ENCODE results near the gene SLC35F1.

Gene SLC35F1

GRCh38 chr6:118285791-118286190, 378.7 kb downstream of the SLC35F1 start:
- no CpG with 5 or more reads among the region's 1 CpG for WGBS, 2 experiments (ENCODE audit: insufficient coverage in 2 of 2)
- no peaks in the 10 kb centered on the region for H3K36me3 ChIP-seq (ENCODE audit: control insufficient read depth, insufficient read depth, low read length)
- H3K9me3 ChIP-seq (ENCODE audit: control insufficient read depth, low read length), result no peaks in the 10 kb centered on the region
- no peak overlapping the region for H3K27ac ChIP-seq (ENCODE audit: low read depth, low read length, severe bottlenecking)
- no peak overlapping the region for H3K4me3 ChIP-seq (ENCODE audit: extremely low read depth, insufficient read depth, low read length, poor library complexity, severe bottlenecking)
- H3K4me1 ChIP-seq (ENCODE audit: control insufficient read depth, insufficient read depth, low read length, poor library complexity, severe bottlenecking), result no peaks in the 10 kb centered on the region

GRCh38 chr6:118288355-118289124, 381.5 kb downstream of the SLC35F1 start:
- WGBS, 2 experiments (ENCODE audit: insufficient coverage in 2 of 2), result 86 to 88% methylated on average over 1 to 2 of the region's 2 CpGs
- Histone ChIP-seq H3K9me3 (ENCODE audit: control insufficient read depth, low read length) (no peaks in the 10 kb centered on the region), H3K27ac (ENCODE audit: low read depth, low read length, severe bottlenecking) (no peak overlapping the region), H3K4me3 (ENCODE audit: extremely low read depth, insufficient read depth, low read length, poor library complexity, severe bottlenecking) (no peak overlapping the region), H3K36me3 (ENCODE audit: control insufficient read depth, insufficient read depth, low read length) (no peaks in the 10 kb centered on the region), H3K4me1 (ENCODE audit: control insufficient read depth, insufficient read depth, low read length, poor library complexity, severe bottlenecking) (no peaks in the 10 kb centered on the region)

- Histone ChIP-seq H3K27ac (ENCODE audit: low read depth, low read length, severe bottlenecking) (no peak overlapping the region), H3K9me3 (ENCODE audit: control insufficient read depth, low read length) (no peaks in the 10 kb centered on the region), H3K4me1 (ENCODE audit: control insufficient read depth, insufficient read depth, low read length, poor library complexity, severe bottlenecking) (no peaks in the 10 kb centered on the region), H3K4me3 (ENCODE audit: extremely low read depth, insufficient read depth, low read length, poor library complexity, severe bottlenecking) (no peak overlapping the region), H3K36me3 (ENCODE audit: control insufficient read depth, insufficient read depth, low read length) (no peaks in the 10 kb centered on the region)
- 90 to 95% methylated on average over 2 to 3 of the region's 4 CpGs for WGBS, 2 experiments (ENCODE audit: insufficient coverage in 2 of 2)
Observed at GRCh38 chr6:118292558-118292957, 385.5 kb downstream of the SLC35F1 start.

- no peak overlapping the region for H3K27ac ChIP-seq (ENCODE audit: low read depth, low read length, severe bottlenecking)
- no peaks in the 10 kb centered on the region for H3K4me1 ChIP-seq (ENCODE audit: control insufficient read depth, insufficient read depth, low read length, poor library complexity, severe bottlenecking)
- no CpG with 5 or more reads among the region's 1 CpG for WGBS, 2 experiments (ENCODE audit: insufficient coverage in 2 of 2)
- H3K36me3 ChIP-seq (ENCODE audit: control insufficient read depth, insufficient read depth, low read length), result no peaks in the 10 kb centered on the region
- no peaks in the 10 kb centered on the region for H3K9me3 ChIP-seq (ENCODE audit: control insufficient read depth, low read length)
- no peak overlapping the region for H3K4me3 ChIP-seq (ENCODE audit: extremely low read depth, insufficient read depth, low read length, poor library complexity, severe bottlenecking)
Observed at GRCh38 chr6:118294906-118295305, 387.8 kb downstream of the SLC35F1 start.

GRCh38 chr6:118295336-118295735, 388.3 kb downstream of the SLC35F1 start:
- Histone ChIP-seq H3K36me3 (ENCODE audit: control insufficient read depth, insufficient read depth, low read length) (no peaks in the 10 kb centered on the region), H3K4me1 (ENCODE audit: control insufficient read depth, insufficient read depth, low read length, poor library complexity, severe bottlenecking) (no peaks in the 10 kb centered on the region), H3K27ac (ENCODE audit: low read depth, low read length, severe bottlenecking) (no peak overlapping the region), H3K4me3 (ENCODE audit: extremely low read depth, insufficient read depth, low read length, poor library complexity, severe bottlenecking) (no peak overlapping the region), H3K9me3 (ENCODE audit: control insufficient read depth, low read length) (no peaks in the 10 kb centered on the region)

GRCh38 chr6:118296129-118296901, 389.3 kb downstream of the SLC35F1 start:
- 90 to 91% methylated on average over 5 of the region's 5 CpGs for WGBS, 2 experiments (ENCODE audit: insufficient coverage in 2 of 2)
- H3K4me1 ChIP-seq (ENCODE audit: control insufficient read depth, insufficient read depth, low read length, poor library complexity, severe bottlenecking), result no peaks in the 10 kb centered on the region
- no peaks in the 10 kb centered on the region for H3K36me3 ChIP-seq (ENCODE audit: control insufficient read depth, insufficient read depth, low read length)
- no peak overlapping the region for H3K27ac ChIP-seq (ENCODE audit: low read depth, low read length, severe bottlenecking)
- no peak overlapping the region for H3K4me3 ChIP-seq (ENCODE audit: extremely low read depth, insufficient read depth, low read length, poor library complexity, severe bottlenecking)
- no peaks in the 10 kb centered on the region for H3K9me3 ChIP-seq (ENCODE audit: control insufficient read depth, low read length)

- WGBS, 2 experiments (ENCODE audit: insufficient coverage in 2 of 2), result 100% methylated on average over 2 of the region's 2 CpGs; no CpG with 5 or more reads in 1 of the 2 experiments
- H3K4me1 ChIP-seq (ENCODE audit: control insufficient read depth, insufficient read depth, low read length, poor library complexity, severe bottlenecking), result no peaks in the 10 kb centered on the region
Observed at GRCh38 chr6:118297821-118298220, 390.8 kb downstream of the SLC35F1 start.

GRCh38 chr6:118298476-118299427, 391.7 kb downstream of the SLC35F1 start:
- Histone ChIP-seq H3K4me1 (ENCODE audit: control insufficient read depth, insufficient read depth, low read length, poor library complexity, severe bottlenecking) (no peaks in the 10 kb centered on the region), H3K4me3 (ENCODE audit: extremely low read depth, insufficient read depth, low read length, poor library complexity, severe bottlenecking) (no peak overlapping the region), H3K36me3 (ENCODE audit: control insufficient read depth, insufficient read depth, low read length) (no peaks in the 10 kb centered on the region), H3K27ac (ENCODE audit: low read depth, low read length, severe bottlenecking) (no peak overlapping the region), H3K9me3 (ENCODE audit: control insufficient read depth, low read length) (no peaks in the 10 kb centered on the region)
- 83 to 89% methylated on average over 2 to 4 of the region's 8 CpGs for WGBS, 2 experiments (ENCODE audit: insufficient coverage in 2 of 2)

More at GRCh38 chr6:118297821-118298220, 390.8 kb downstream of the SLC35F1 start:
- Histone ChIP-seq H3K9me3 (ENCODE audit: control insufficient read depth, low read length) (no peaks in the 10 kb centered on the region), H3K27ac (ENCODE audit: low read depth, low read length, severe bottlenecking) (no peak overlapping the region), H3K4me3 (ENCODE audit: extremely low read depth, insufficient read depth, low read length, poor library complexity, severe bottlenecking) (no peak overlapping the region), H3K36me3 (ENCODE audit: control insufficient read depth, insufficient read depth, low read length) (no peaks in the 10 kb centered on the region)

- H3K27ac ChIP-seq (ENCODE audit: low read depth, low read length, severe bottlenecking), result no peak overlapping the region
- H3K4me1 ChIP-seq (ENCODE audit: control insufficient read depth, insufficient read depth, low read length, poor library complexity, severe bottlenecking), result no peaks in the 10 kb centered on the region
- H3K4me3 ChIP-seq (ENCODE audit: extremely low read depth, insufficient read depth, low read length, poor library complexity, severe bottlenecking), result no peak overlapping the region
- H3K36me3 ChIP-seq (ENCODE audit: control insufficient read depth, insufficient read depth, low read length), result no peaks in the 10 kb centered on the region
- WGBS, 2 experiments (ENCODE audit: insufficient coverage in 2 of 2), result no CpG with 5 or more reads among the region's 4 CpGs
- no peaks in the 10 kb centered on the region for H3K9me3 ChIP-seq (ENCODE audit: control insufficient read depth, low read length)
Observed at GRCh38 chr6:118299457-118299856, 392.4 kb downstream of the SLC35F1 start.

- no peak overlapping the region for H3K27ac ChIP-seq (ENCODE audit: low read depth, low read length, severe bottlenecking)
- no CpG with 5 or more reads among the region's 1 CpG for WGBS, 2 experiments (ENCODE audit: insufficient coverage in 2 of 2)
- no peaks in the 10 kb centered on the region for H3K36me3 ChIP-seq (ENCODE audit: control insufficient read depth, insufficient read depth, low read length)
- no peak overlapping the region for H3K4me3 ChIP-seq (ENCODE audit: extremely low read depth, insufficient read depth, low read length, poor library complexity, severe bottlenecking)
- no peaks in the 10 kb centered on the region for H3K4me1 ChIP-seq (ENCODE audit: control insufficient read depth, insufficient read depth, low read length, poor library complexity, severe bottlenecking)
- H3K9me3 ChIP-seq (ENCODE audit: control insufficient read depth, low read length), result no peaks in the 10 kb centered on the region
Observed at GRCh38 chr6:118304321-118304720, 397.3 kb downstream of the SLC35F1 start.
